NCI-H1436 (cell line): ENCODE results near the gene PPM1F.

ENCODE experiments used
- DNase-seq: peaks from one replicate; lab custom pipeline; 2025; lab: John Stamatoyannopoulos, UW

PPM1F gene

DNA sequence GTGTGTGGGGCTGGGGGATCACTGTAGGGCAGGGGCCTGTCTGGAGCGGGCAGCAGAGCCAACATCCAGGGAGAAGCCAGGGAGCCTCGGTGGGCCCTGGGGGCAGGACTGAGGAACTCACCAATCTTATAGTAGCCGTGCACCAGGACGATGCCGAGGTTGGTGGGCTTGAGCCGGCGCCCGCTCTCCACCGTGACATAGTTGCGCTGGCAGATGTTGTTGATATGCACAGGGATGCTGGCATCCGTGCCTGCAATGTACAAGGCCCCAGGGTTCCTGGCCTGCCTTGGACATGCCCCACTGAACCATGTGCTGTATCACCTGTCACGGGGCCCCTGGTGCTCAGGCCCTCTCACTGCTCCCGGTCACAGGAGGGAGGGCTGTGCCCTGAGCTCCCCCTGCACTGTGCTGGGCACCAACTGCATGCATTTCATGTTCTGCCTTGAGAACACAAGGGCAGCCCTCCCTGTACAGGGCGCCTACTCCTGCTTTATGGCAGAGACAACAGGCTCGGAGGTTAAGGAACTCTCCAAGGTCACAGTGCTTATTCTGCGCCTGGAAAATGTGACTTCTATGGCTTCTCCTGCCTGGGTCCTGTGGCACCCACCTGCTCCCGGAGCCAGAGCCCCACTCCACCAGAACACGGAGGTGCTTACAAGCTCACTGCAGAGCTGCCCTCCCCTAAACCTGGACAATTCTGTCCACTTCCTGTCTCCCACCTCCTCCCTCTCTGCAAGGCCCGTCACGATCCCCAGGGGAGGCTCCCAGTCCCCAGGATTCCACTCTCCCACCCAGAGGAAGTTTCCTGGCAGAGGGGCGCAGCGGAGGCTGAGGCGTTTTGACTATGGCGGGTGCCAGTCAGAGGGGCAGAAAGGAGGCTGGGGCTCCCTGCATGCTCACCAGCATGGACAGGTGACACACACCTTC is 7.8 kb upstream of the PPM1F start:
- DNase-seq = no peak

- no peak for DNase-seq
Observed at GRCh38 chr22:21959274-21960074, 6.8 kb upstream of the PPM1F start.

DNA sequence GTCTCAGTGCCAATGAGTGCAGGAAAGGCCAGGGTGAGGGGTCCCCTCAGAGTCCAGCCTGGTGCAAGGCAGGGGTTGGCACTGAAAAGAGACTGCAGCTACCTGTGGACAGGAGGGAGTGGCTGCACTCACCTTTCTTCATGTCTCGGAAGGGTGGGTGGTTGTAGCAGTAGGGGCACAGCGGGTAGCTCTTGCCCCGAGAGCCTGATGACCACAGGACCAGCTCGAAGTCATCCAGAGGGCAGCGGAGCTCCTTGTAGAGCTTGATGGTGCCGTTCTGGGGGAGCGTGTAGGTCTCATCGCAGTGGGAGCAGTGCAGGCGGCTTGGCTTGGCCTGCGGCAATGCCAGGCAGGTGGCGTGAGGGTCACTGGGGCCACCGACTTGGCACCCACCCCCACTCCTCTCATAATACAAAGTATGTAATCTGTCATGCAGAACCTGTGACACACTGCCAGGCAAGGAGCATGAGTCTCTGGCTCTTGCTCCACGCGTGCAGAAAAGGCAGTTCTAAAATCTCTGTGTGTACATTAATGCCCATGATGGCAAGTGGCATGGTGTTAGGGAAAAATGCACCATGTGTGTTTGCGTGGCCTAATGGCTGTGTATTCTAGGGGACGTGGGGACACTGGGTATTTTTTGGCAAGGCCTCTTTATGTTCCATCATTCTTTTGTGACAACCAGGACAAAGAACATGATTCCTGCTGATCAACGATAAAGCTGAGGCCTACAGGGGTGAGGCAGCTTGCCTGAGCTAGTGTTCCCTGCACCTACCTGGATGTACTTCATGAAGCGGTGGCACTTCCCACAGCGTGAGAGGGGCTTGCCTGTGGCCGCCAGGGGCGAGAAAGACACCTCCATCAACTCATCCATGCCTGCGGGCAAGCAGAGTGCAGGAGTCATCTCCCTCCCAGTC is 6.0 kb upstream of the PPM1F start:
- no peak for DNase-seq

DNA sequence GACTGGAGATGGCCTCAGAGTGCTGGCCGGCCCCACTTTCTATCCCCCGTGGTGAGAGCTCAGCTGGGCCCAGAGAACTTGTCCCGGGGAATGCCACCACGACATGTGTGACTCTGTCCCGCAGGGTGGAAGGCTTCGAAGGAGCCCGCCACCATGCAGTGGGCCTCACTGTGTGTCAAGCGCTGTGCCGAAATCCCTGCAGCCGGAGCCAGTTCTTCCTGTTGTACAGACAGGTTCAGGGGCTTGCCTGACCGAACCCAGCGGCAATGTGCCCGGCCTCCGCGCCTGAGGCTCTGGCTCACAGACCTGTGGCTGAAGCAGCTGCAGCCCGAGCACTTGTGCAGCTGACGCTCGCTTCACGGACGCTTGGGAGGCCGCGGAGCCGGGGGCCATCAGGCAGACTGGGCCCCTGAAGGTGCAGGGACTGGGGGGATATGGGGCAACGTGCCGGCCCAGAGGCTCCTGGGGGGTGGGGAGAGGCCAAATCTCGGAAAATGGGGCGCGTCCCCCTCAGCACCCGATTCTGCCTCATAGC is 650 bp downstream of the PPM1F start:
- DNase-seq = no peak

- no peak for DNase-seq
Observed at GRCh38 chr22:21951062-21951461, 1.6 kb downstream of the PPM1F start.

DNA sequence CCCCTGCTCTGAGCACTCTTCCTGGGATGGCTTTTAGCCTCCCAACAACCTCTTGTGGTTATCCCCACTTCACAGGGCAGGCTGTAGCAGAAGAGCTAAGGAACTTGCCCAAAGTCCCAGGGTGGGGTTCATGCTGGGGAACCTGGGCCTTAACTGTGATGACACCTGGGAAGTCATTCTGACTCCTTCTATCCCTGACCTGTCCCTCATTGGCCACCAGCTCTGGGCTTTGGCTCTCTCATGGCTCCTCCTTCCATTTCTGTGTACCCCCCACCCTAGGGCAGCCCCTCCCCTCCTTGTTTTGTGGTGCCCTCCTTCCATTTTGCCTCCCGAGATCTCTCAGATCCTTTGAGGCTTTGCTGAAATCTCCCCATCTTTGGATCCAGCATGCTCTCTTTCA is 2.7 kb downstream of the PPM1F start:
- no peak for DNase-seq

- no peak for DNase-seq
Observed at GRCh38 chr22:21949569-21949918, 3.1 kb downstream of the PPM1F start.

DNA sequence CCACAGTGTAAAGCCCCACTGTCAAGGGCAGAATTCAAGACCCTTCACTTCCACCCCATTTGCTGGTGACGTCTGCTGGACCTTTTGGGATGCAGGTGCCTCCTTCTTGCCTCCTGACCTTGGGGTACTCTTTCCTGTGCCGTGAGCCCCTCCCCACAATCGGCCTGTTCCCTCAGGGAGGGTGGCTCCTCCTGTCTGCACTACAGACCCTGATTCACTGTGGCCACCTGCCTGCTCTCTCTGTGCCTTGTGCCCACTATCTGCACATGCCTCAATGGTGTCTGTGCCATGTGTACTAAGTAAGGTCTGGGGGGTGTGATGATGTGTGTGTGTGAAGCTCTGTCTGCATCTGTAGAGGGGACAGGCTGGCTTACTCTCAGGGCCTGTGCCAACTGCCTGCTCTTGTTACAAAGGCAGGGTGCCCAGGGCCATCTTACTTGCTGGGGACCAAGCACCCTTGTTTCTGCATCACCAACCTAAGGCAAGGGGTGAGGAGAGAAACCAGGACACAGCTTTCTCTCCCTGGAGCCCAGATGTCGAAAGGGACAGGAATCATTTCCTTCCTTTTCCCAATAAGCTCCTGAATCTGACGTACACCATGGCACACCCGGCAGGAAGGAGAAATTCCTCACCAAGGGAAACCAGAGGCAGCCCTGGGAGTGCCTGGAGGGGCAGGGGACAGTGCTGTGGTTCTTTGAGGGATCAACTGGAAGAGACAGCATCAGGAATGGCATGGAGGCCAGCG is 3.7 kb downstream of the PPM1F start:
- no peak for DNase-seq

DNA sequence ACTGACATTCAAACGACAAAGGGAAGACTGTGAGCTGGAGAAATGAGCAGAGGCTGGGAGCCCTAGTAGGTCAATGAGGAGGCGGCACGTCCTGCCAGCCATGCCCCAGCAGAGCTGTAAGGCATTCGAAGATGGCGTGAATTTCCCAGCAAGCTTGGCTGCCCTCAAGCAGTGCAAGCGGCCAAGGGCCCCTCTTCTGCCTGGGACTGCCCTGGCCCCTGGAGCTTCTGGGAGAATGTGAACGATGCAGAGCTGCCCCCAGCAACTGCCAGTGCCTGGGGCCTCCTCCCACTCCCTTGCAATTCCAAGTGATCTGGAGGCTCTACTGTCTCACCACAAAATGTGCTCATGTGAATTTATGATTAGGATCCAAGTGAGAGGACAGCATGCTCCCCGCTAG is 4.3 kb downstream of the PPM1F start:
- no peak for DNase-seq

GRCh38 chr22:21947040-21948014 is 5.3 kb downstream of the PPM1F start:
- DNase-seq = no peak

- no peak for DNase-seq
Observed at GRCh38 chr22:21946262-21946925, 6.3 kb downstream of the PPM1F start.

GRCh38 chr22:21945453-21946261 is 7.0 kb downstream of the PPM1F start:
- DNase-seq = no peak

DNA sequence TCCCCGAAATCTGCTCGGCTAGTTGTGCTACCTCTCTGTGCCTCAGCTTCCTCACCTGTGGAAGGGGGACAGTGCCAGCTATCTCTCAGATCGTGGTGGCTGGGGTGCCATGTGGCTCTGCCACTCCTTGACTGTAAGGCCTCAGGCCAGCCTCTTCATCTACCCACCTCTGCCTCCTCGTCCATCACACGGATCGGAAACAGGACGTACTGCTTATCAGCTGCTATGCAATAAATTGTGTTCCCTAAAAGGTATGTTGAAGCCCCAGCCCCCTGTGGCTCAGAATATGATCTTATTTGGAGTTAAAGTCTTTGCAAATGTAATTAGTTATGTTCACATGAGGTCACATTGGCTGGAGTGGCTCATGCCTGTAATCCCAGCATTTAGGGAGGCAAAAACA is 7.8 kb downstream of the PPM1F start:
- DNase-seq = no peak

- DNase-seq = no peak
Observed at GRCh38 chr22:21943571-21944448, 8.8 kb downstream of the PPM1F start.

DNA sequence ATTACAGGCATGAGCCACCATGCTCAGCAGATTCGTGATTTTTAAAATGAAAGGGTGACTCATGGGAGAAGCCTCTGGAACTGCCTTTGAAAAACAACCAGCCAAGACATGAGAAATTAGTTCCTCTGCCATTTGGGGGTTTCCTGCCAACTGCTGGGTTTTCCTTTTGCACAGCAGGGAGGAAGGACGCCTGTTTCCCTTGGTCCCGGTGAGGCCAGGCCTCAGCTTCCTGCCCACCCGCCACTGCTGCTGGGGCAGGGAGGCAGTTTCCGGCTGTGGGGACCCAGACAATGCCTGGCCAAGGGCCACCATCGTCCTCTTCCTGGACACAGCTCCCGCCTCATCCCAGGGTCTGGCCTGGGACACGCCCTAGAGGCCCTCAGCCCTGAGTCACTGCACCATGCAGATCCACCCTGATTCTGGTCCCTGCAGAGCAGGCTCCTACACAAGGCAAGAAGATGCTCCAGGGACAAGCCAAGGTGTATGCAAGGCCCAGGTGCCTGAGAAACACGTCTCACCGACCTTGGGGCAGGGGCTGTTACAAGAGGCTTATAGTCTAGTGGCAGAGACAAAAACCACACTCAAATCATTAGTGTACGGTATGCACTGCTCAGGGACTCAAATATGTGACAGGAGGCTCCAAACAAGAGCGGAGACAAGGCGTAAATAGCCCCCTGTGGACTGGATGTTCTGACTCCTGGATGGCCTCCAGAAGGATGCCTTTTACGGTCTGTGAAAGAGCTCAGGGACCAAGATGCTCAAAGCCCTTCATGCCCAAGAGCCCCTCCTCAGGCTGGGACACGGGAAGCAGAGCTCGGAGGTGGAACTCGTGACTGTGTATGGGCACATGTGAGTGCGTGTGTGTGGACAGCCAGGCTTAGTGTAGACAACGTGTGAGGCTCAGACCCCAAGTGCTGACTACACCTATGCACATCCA is 10.0 kb downstream of the PPM1F start:
- no peak for DNase-seq

GRCh38 chr22:21941921-21942320 is 10.7 kb downstream of the PPM1F start:
- no peak for DNase-seq
